HAP-1 (cell line): ENCODE measurements around the gene PTGES2.

Experiments
- DNase-seq, 2 experiments: peaks; one replicate each; pipeline ENCODE4 v3.0.0-alpha.2; 2016 to 2020; ENCODE audit warnings: low spot score in 2 of 2
- H3K27me3 ChIP-seq: fragments of 250-450 bp; sonication (Bioruptor Pico); 2 replicates; pipeline ENCODE4 v1.5.1; 2020; ENCODE audit warnings: low read depth, mild to moderate bottlenecking, moderate library complexity
- H3K36me3 ChIP-seq: fragments of 250-450 bp; sonication (Bioruptor Pico); replicated peaks from 2 replicates; pipeline ENCODE4 v1.5.1; 2020; ENCODE audit warnings: mild to moderate bottlenecking
- H3K4me1 ChIP-seq: fragments of 250-450 bp; sonication (Bioruptor Pico); 2 replicates; pipeline ENCODE4 v1.5.1; 2020; ENCODE audit warnings: mild to moderate bottlenecking
- H3K4me3 ChIP-seq: fragments of 250-450 bp; sonication (Bioruptor Pico); 2 replicates; pipeline ENCODE4 v1.5.1; 2020; ENCODE audit warnings: mild to moderate bottlenecking, moderate library complexity
- H3K9me3 ChIP-seq: fragments of 250-450 bp; sonication (Bioruptor Pico); 2 replicates; pipeline ENCODE4 v1.5.1; 2020; ENCODE audit warnings: mild to moderate bottlenecking, moderate library complexity
- in situ Hi-C: fragments of 300-500 bp; cut with MboI; formaldehyde crosslinking; loops from 3 replicates; pipeline ENCODE4 v1.14.3; 2020; ENCODE audit warnings: low sequenced_read_pairs, inconsistent platforms, mixed read lengths

Gene PTGES2

DNA sequence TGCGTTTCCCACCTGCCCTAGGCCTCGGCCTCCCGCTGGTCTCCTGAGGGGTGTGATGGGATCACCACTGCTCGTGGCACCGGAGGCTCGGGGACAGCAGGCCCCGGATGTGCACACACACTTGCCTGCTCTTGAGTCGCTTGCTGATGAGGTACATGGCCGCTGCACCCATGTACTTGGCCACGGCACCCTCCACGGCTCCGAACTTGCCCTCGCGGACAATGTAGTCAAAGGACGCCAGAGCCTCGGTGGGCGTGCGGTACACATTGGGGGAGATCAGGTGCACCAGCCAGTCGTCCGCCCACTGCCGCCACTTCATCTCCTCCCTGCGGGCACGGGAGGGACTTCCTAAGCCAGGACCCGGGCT lies 4.7 kb downstream of the PTGES2 start:
- H3K36me3 ChIP-seq, result peaks cover 41% of the 10 kb centered on the region
- no peak overlapping the region for H3K4me3 ChIP-seq
- no peaks in the 10 kb centered on the region for H3K27me3 ChIP-seq
- DNase-seq, result no peak
- in situ Hi-C loops, result no loop called here
- H3K9me3 ChIP-seq, result no peaks in the 10 kb centered on the region
- peaks cover 6% of the 10 kb centered on the region for H3K4me1 ChIP-seq

DNA sequence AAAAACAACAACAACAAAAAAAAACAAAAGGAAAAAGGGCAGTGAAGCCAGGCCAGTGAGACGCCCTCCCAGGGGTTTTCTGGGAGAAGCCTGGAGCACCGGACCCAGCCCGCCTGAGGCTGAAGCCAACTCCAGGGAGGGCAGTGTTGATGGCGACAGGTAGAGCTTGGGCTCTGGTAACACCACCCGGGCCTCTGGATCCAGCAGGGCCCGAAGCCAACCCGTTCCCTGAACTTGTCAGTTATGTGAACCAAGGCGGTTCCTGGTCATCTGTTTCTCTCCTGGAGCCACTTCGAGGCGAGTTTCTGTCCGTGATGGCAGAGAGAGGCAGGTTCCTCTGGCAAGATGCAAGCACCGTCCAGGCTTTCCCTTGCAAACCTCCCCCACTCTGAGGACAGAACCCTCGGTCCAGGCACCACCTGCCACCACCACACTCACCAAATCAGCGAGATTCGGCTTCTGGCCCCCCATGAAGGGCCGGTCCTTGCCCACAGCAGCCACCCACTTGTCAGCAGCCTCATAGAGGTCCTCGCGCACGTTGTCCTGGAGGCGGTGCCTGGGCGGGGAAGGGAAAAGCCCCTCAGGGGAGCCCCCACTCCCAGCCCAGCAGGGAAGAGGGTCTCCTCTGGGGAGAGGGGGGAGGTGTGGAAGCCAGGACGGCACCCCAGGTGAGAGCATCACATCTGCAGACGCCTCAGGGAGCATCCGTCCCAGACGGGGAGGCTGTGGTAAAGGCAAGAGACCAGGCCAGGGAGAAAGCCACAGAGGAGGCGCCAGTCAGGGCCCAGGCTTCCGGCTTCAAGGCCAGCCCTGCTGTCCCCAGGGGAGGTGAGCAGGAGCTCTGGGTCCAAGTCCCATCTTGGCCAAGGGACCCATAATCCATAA lies 5.4 kb downstream of the PTGES2 start:
- H3K36me3 ChIP-seq, result peaks cover 37% of the 10 kb centered on the region
- in situ Hi-C loops, result no loop called here
- peaks cover 6% of the 10 kb centered on the region for H3K4me1 ChIP-seq
- no peaks in the 10 kb centered on the region for H3K9me3 ChIP-seq
- H3K27me3 ChIP-seq, result no peaks in the 10 kb centered on the region
- no peak for DNase-seq
- H3K4me3 ChIP-seq, result no peak overlapping the region

DNA sequence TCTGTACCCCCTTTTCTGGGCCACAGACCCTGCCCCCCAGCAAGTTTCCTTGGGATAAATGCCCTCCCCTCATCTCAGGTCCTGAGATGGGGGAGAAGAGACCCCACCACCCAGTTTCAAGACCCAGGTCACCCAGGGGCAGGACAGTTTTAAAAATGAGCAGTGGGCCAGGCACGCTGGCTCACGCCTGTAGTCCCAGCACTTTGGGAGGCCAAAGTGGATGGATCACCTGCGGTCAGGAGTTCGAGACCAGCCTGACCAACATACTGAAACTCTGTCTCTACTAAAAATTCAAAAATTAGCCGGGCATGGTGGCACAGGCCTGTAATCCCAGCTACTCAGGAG lies 6.1 kb downstream of the PTGES2 start:
- Histone ChIP-seq H3K4me3 (no peak overlapping the region), H3K36me3 (peaks cover 37% of the 10 kb centered on the region), H3K27me3 (no peaks in the 10 kb centered on the region), H3K4me1 (peaks cover 6% of the 10 kb centered on the region), H3K9me3 (no peaks in the 10 kb centered on the region)
- DNase-seq, result no peak
- in situ Hi-C loops, result no loop called here

DNA sequence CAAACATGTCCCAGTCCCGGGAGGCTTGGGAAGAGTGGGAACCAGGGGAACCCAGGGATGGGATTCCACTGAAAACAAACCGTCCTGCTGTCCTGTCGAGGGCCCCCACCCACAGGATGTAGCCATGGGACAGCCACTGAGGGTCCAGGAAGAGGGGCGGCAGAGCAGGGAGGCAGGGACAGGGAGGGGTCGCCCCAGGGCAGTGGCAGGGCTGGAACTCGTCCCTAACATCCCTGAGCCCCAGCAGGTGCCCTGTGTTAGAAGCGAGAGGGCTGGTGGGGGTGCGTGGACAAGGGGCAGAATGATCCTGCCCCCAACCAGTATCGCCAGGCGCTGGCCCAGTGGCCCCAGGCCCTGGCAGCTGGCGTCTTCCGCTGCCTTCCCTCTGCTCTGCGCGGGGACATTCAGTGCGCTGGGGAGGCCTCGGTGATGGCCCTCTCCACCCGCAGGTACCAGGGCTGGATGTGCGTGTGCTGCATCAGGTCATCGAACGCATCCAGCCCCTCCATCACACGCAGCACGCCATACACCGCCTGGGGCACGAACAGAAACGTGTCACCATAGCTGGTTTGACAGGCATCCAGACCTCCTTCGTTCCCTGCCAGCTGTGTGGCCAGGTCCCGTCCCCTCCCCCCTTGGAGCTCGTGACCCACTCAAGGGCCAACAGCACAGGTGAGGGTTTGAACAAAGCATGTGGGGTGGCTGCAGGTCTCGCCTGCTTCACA lies 6.6 kb downstream of the PTGES2 start:
- peaks cover 2% of the 10 kb centered on the region for H3K4me1 ChIP-seq
- peaks cover 37% of the 10 kb centered on the region for H3K36me3 ChIP-seq
- no peaks in the 10 kb centered on the region for H3K9me3 ChIP-seq
- DNase-seq, result no peak
- in situ Hi-C loops, result no loop called here
- no peak overlapping the region for H3K4me3 ChIP-seq
- no peaks in the 10 kb centered on the region for H3K27me3 ChIP-seq

DNA sequence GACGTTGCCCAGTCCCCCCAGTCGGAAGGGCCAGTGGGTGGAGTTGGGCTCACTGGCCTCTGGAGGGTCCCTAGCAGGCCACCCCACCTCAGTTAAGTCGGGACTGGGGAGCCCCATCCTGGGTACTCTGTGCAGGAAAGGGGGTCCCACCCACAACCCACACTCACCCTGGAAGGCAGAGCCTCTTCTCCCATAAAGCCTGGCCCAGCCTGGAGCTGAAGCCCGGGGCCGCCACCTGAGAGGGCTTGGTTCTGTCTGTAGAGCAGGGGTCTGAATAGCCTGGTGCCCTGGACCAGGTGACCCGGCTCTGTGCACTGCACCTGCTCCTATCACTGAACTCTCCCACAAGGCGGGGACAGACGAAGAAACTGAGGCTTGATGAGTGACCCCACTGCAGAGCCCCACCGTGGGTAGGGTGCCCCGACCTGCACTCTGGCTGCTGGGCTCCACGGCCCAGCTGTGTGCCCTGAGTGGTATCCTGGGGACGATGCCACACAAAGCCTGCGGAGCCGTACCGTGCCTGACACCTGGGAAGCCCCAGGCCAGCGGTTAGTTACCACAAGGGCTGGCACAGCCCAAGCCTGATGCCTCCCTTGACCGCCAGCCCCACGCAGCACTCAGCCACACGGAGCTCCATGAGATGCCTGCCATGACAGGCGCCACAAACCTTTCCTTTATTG lies 7.3 kb downstream of the PTGES2 start:
- Histone ChIP-seq H3K36me3 (peaks cover 36% of the 10 kb centered on the region), H3K4me1 (no peaks in the 10 kb centered on the region), H3K4me3 (no peak overlapping the region), H3K27me3 (no peaks in the 10 kb centered on the region), H3K9me3 (no peaks in the 10 kb centered on the region)
- in situ Hi-C loops, result no loop called here
- no peak for DNase-seq

DNA sequence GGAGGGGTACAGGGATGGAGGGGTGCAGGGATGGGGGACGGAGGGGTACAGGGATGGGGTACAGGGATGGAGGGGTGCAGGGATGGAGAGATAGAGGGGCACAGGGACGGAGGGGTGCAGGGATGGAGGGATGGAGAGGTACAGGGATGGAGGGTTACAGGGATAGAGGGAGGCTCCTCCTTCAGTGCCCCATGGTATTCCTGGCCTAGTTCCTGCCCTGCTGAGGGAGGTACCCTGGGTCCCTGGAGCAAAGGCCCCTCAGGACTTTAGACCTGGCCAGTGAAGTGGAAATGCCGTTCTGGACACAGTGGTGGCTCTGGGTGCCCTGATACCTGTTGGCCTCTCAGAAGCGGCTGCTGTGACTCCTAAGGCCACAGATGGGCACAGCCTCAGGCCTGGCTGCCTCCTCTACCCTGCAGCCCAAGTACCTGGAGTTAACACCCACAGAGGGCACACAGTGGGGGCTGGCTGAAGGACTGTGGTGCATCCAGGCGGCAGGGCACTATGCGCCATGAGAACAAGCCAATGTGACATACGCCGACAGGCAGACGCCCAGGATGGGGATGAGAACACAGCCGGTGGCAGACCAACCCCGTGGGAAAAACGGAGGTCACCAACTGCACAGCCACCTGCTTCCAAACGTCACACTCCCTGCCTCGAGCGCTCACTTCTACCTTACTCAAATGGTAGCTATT lies 8.4 kb downstream of the PTGES2 start:
- H3K36me3 ChIP-seq, result peaks cover 25% of the 10 kb centered on the region
- no peak for DNase-seq
- in situ Hi-C loops, result no loop called here

DNA sequence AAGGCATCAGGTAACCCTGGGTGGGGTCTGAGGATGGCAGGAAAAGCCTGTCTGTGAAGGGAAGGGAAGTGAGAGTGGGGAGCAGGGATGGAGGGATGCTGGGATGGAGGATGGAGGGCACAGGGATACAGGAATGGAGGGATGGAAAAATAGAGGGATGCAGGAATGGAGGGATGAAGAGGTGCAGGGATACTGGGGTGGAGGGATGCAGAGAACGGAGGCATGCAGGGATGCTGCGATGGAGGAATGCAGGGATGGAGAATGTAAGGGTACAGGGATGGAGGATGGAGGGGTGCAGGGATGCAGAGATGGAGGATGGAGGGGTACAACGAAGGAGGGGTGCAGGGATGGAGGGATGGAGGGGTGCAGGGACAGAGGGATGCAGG lies 9.1 kb downstream of the PTGES2 start:
- H3K4me3 ChIP-seq, result no peak overlapping the region
- in situ Hi-C loops, result no loop called here
- no peak for DNase-seq
- no peaks in the 10 kb centered on the region for H3K9me3 ChIP-seq
- H3K4me1 ChIP-seq, result no peaks in the 10 kb centered on the region
- no peaks in the 10 kb centered on the region for H3K27me3 ChIP-seq
- H3K36me3 ChIP-seq, result peaks cover 20% of the 10 kb centered on the region

More for the DNA sequence above, 8.4 kb downstream of the PTGES2 start:
- H3K4me3 ChIP-seq, result no peak overlapping the region
- no peaks in the 10 kb centered on the region for H3K9me3 ChIP-seq
- H3K27me3 ChIP-seq, result no peaks in the 10 kb centered on the region
- no peaks in the 10 kb centered on the region for H3K4me1 ChIP-seq

DNA sequence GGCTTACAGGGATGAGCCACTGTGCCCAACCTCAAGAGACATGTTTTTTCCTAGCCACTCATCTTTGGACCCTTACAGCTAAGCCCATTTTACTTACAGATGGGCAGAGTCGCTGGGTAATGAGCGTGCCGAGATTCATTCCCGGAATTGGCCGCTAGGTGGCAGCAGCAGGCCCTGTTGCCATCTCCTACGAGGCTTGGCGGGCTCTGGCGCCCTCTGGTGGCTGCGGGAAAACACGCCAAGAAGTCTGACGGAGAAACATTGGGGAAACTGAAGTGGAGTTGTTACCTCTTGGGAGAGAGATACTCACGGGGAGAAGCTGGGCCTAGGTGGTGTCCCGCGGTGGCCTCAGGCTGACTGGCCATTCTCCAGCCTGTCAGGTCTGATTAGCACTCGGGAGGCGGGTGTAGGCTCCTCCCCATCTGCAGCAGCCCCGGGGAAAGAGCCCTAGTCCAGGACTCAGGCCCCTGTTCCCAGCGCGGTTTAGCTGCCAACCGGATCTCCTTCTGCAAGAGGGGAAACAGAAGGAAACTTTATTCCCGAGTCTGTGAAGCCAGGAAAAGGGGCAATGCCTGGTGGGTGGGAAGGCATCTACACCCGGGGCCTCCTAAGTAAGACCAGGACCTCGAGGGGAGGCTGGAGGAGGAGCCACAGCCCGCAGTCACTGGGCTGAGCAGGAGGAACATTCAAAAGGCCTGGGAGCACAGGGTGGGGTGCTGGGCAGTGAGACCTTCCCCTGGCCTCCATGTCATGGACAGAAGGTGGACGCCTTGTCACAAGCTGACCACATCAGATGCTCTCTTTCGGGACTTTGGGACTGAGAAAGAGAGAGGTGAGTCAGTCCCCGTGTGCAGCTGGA lies 9.7 kb downstream of the PTGES2 start:
- Histone ChIP-seq H3K27me3 (no peaks in the 10 kb centered on the region), H3K9me3 (no peaks in the 10 kb centered on the region), H3K4me3 (no peak overlapping the region), H3K36me3 (peaks cover 16% of the 10 kb centered on the region), H3K4me1 (no peaks in the 10 kb centered on the region)
- in situ Hi-C loops, result no loop called here
- peak; percentile 74 to 97 for DNase-seq

DNA sequence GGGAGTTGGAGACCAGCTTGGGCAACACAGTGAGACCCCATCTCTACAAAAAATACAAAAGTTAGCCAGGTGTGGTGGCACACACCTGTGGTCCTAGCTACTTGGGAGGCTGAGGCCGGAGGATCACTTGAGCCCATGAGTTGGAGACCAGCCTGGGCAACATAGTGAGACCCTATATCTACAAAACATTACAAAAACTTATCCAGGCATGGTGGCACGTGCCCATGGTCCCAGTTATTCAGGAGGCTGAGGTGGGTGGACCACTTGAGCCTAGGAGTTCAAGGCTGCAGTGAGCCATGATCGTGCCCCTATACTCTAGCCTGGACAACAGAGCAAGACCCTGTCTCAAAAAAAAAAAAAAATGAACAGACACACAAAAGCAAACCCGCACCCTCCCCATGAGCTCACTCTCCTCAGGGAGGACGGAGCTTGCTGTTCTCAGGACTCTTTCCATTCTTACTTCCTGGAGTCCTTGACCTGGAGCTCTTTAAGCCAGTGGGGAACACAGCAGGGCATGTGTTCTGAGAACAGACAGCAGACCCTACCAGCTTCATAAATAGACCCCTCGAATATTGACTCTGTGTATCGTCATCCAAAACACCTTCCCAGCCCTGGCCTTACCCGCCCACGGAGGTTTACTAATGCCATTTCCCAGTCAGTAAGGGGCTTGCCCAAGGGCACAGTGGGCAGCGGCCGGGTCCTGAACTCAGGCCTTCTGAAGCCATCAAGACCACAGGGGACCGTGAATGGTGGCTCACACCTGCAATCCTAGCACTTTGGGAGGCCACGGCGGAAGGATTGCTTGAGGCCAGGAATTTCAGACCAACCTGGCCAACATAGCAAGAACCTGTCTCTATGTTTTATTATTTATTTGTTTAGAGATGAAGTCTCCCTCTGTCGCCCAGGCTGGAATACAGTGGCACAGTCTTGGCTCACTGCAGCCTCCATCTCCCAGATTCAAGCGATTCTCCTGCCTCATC lies 11.1 kb downstream of the PTGES2 start:
- Histone ChIP-seq H3K36me3 (peaks cover 4% of the 10 kb centered on the region), H3K9me3 (no peaks in the 10 kb centered on the region)
- in situ Hi-C loops, result no loop called here

DNA sequence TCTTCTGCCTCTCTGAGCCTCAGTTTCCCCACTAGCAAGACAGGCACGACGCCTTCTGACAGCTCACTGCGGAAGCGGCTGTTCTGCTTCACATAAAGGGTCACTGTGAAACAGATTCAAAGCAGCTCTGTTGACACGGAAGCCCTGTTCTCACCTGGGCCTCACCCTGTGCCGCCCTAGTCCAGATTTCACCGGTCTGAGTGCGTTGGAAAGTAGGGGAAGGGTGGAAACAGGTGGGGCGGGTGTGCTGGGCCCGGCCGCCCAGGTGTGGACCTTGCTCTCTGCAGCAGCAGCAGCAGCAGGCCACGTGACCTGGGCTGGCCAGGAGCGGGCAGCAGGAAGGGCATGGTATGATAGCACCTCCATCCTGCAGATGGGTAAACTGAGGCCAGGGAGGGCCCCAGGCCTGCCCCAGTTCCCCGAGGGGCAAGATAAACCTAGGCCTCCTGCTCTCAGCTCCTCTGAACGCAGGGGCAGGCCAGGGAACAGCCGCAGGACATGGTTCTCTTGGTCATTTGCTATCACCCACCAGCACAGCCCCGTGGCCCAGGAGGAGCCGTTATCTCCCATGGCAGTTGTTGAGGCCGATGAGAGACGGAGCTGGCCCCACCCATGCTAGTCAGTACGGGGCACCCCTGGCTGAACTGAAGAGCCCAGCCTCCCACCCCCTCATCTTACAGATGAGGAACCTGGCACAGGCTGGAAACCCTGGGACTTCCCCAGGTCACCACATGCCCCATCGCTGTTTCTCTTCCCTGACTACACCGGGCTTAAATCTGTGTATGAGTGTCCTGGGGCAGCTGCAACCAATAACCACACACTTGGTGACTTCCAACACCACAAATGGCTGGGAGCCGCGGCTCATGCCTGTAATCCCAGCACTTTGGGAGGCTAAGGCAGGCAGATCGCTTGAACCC lies 12.1 kb downstream of the PTGES2 start:
- no peaks in the 10 kb centered on the region for H3K27me3 ChIP-seq
- H3K4me3 ChIP-seq, result no peak overlapping the region
- H3K36me3 ChIP-seq, result no peaks in the 10 kb centered on the region; the same call in none of the 2 replicates
- no peaks in the 10 kb centered on the region for H3K9me3 ChIP-seq
- in situ Hi-C loops, result no loop called here
- no peaks in the 10 kb centered on the region for H3K4me1 ChIP-seq
- DNase-seq, result no peak

More for the DNA sequence above, 11.1 kb downstream of the PTGES2 start:
- Histone ChIP-seq H3K4me1 (no peaks in the 10 kb centered on the region), H3K4me3 (no peak overlapping the region), H3K27me3 (no peaks in the 10 kb centered on the region)
- DNase-seq, result no peak

DNA sequence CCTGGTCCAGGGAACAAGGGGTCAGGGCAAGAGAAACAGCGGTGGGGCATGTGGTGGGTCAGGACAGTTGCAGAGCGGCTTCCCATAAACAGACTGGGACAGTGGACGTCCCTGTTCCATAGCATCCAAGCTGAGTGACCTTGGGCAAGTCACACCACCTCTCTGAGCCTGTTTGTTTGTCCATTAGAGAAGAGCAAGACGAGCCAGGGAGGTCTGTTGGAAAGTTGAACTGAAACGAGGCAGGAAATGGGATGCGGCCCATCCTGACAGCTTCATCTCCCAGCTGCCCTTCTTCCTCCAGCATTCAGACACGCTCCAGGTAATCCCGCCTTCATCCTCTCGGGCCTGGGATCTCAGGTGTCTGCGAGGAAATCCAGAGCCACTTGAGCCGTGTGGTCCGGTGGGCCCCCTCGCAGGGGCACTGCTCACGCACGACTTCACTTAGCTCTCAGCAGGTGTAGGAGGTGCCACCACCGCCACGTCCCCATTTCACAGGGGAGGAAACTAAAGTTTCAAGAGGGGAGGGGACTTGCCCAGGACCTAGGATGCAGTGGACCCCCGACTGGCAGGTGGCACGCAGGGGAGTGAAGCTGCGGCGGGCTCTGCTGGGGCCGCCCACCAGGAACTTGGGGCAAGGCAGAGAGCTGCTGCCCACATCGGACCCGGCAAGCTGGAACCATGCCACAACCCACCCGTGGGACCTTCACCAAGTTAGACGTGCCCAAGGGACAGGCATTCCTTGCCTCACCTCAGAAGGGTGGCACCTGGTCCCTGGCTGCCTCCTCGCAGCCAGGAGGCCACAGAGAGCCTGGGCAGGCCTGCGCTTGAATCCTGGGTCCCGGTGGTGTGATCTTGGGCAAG lies 13.0 kb downstream of the PTGES2 start:
- Histone ChIP-seq H3K4me3 (no peak overlapping the region), H3K4me1 (no peaks in the 10 kb centered on the region), H3K36me3 (no peaks in the 10 kb centered on the region; the same call in none of the 2 replicates), H3K27me3 (no peaks in the 10 kb centered on the region), H3K9me3 (no peaks in the 10 kb centered on the region)
- in situ Hi-C loops, result no loop called here
- DNase-seq, result no peak
